Skeletal muscle tissue (tissue), 4 donors: ENCODE results near the gene PXDN. TPM values are rescaled to one million over a fixed set of nuclear protein-coding genes. Genes with fewer than 3 reads are reported as not detected.
"Not testable (repeated sequence)": the region's sequence is repeated elsewhere in the genome, so short reads cannot be mapped to it uniquely, and the experiment has no call there.

Source experiments
- H3K27ac ChIP-seq: one replicate; pipeline ENCODE4 v1.7.0; 2013; ENCODE audit warnings: mild to moderate bottlenecking, low read depth, low read length, inconsistent platforms
- H3K27me3 ChIP-seq, 3 donors: one replicate each; pipeline ENCODE4 v1.7.0; 2013; ENCODE audit warnings: low read length in 3 of 3; ENCODE audit not compliant: control insufficient read depth in 3 of 3, insufficient read depth in 3 of 3
- H3K36me3 ChIP-seq, 3 donors: one replicate each; pipeline ENCODE4 v1.7.0; 2013; ENCODE audit warnings: low read length in 3 of 3; ENCODE audit not compliant: control insufficient read depth in 3 of 3, insufficient read depth in 3 of 3
- H3K4me1 ChIP-seq, 3 donors: one replicate each; pipeline ENCODE4 v1.7.0; 2013; ENCODE audit warnings: low read length in 3 of 3, mild to moderate bottlenecking in 3 of 3; ENCODE audit not compliant: control insufficient read depth in 3 of 3, insufficient read depth in 3 of 3
- H3K4me3 ChIP-seq, 3 donors: one replicate each; pipeline ENCODE4 v1.7.0; 2013; ENCODE audit warnings: low read length in 3 of 3
- H3K9ac ChIP-seq, 3 donors: one replicate each; pipeline ENCODE4 v1.7.0; 2013; ENCODE audit warnings: low read length in 3 of 3, mild to moderate bottlenecking in 3 of 3, moderate library complexity in 2 of 3, low read depth in 1 of 3
- H3K9me3 ChIP-seq, 3 donors: one replicate each; pipeline ENCODE4 v1.7.0; 2013; ENCODE audit warnings: low read length in 3 of 3; ENCODE audit not compliant: control insufficient read depth in 3 of 3
- total RNA-seq: library from RNA; depleted of rRNA; stranded (reverse); fragments of >200 nt; gene quantifications from one replicate; pipeline ENCODE4 v1.2.3, GENCODE V29; 2014
- donor health status: Osteomylitis.

The PXDN gene
- total RNA-seq, 1 donor from 2014 or later, result 106 TPM

GRCh38 chr2:1716014-1716305, 28.4 kb downstream of the PXDN start:
- Histone ChIP-seq H3K27me3 (peaks cover 0 to 27% (median 12%) of the 10 kb centered on the region in 3 donors), H3K27ac (peak overlapping the region; percentile 86), H3K9ac (peak overlapping the region in 1 of 3 donors; percentile 50), H3K4me1 (peaks cover 35 to 52% (median 44%) of the 10 kb centered on the region in 3 donors)
- H3K36me3 ChIP-seq, H3K4me3 ChIP-seq, H3K9me3 ChIP-seq: not testable (repeated sequence)

- Histone ChIP-seq H3K4me3 (no peak overlapping the region), H3K27me3 (peaks cover 0 to 25% (median 8%) of the 10 kb centered on the region in 3 donors), H3K4me1 (peaks cover 33 to 46% (median 39%) of the 10 kb centered on the region in 3 donors)
Observed at GRCh38 chr2:1715184-1716013, 28.9 kb downstream of the PXDN start.

GRCh38 chr2:1714291-1715064, 29.8 kb downstream of the PXDN start:
- Histone ChIP-seq H3K9ac (peak overlapping the region in 2 of 3 donors; percentile 10 to 40), H3K27ac (peak overlapping the region; percentile 86), H3K4me1 (peaks cover 34 to 51% (median 36%) of the 10 kb centered on the region in 3 donors), H3K4me3 (no peak overlapping the region), H3K9me3 (no peaks in the 10 kb centered on the region), H3K36me3 (no peaks in the 10 kb centered on the region), H3K27me3 (peaks cover 0 to 22% (median 8%) of the 10 kb centered on the region in 3 donors)

More at GRCh38 chr2:1715184-1716013, 28.9 kb downstream of the PXDN start:
- peak overlapping the region; percentile 86 for H3K27ac ChIP-seq
- peak overlapping the region; percentile 40 to 50 (median 40) for H3K9ac ChIP-seq
- H3K9me3 ChIP-seq, result no peaks in the 10 kb centered on the region
- no peaks in the 10 kb centered on the region for H3K36me3 ChIP-seq

- no peak overlapping the region for H3K9ac ChIP-seq
- no peak overlapping the region for H3K4me3 ChIP-seq
- H3K36me3 ChIP-seq, result no peaks in the 10 kb centered on the region
- H3K9me3 ChIP-seq, result no peaks in the 10 kb centered on the region
- peaks cover 0 to 19% (median 8%) of the 10 kb centered on the region in 3 donors for H3K27me3 ChIP-seq
- H3K4me1 ChIP-seq, result peaks cover 38 to 48% (median 40%) of the 10 kb centered on the region in 3 donors
- peak overlapping the region; percentile 86 for H3K27ac ChIP-seq
Observed at GRCh38 chr2:1713839-1714236, 30.5 kb downstream of the PXDN start.

GRCh38 chr2:1713142-1713838, 31.0 kb downstream of the PXDN start:
- H3K9ac ChIP-seq, result no peak overlapping the region
- H3K36me3 ChIP-seq, result no peaks in the 10 kb centered on the region
- peaks cover 41 to 52% (median 45%) of the 10 kb centered on the region in 3 donors for H3K4me1 ChIP-seq
- peaks cover 0 to 16% (median 9%) of the 10 kb centered on the region in 3 donors for H3K27me3 ChIP-seq
- no peaks in the 10 kb centered on the region for H3K9me3 ChIP-seq
- H3K27ac ChIP-seq, result peak overlapping the region; percentile 86
- no peak overlapping the region for H3K4me3 ChIP-seq

- H3K27ac ChIP-seq, result no peak overlapping the region
- H3K9me3 ChIP-seq, result no peaks in the 10 kb centered on the region
- no peak overlapping the region for H3K4me3 ChIP-seq
- no peak overlapping the region for H3K9ac ChIP-seq
- H3K27me3 ChIP-seq, result peaks cover 4 to 22% (median 12%) of the 10 kb centered on the region in 3 donors
- peaks cover 35 to 51% (median 37%) of the 10 kb centered on the region in 3 donors for H3K4me1 ChIP-seq
- no peaks in the 10 kb centered on the region for H3K36me3 ChIP-seq
Observed at GRCh38 chr2:1709946-1710560, 34.3 kb downstream of the PXDN start.

- H3K9me3 ChIP-seq, result no peaks in the 10 kb centered on the region
- H3K9ac ChIP-seq, result no peak overlapping the region
- H3K4me3 ChIP-seq, result no peak overlapping the region
- H3K4me1 ChIP-seq, result peaks cover 30 to 46% (median 30%) of the 10 kb centered on the region in 3 donors
- no peak overlapping the region for H3K27ac ChIP-seq
- peaks cover 4 to 24% (median 13%) of the 10 kb centered on the region in 3 donors for H3K27me3 ChIP-seq
- no peaks in the 10 kb centered on the region for H3K36me3 ChIP-seq
Observed at GRCh38 chr2:1709335-1709605, 35.0 kb downstream of the PXDN start.

GRCh38 chr2:1708476-1709334, 35.6 kb downstream of the PXDN start:
- H3K9me3 ChIP-seq, result no peaks in the 10 kb centered on the region
- H3K36me3 ChIP-seq, result no peaks in the 10 kb centered on the region
- H3K27me3 ChIP-seq, result peaks cover 4 to 24% (median 13%) of the 10 kb centered on the region in 3 donors
- peaks cover 25 to 41% (median 25%) of the 10 kb centered on the region in 3 donors for H3K4me1 ChIP-seq
- H3K27ac ChIP-seq, result peak overlapping the region; percentile 69
- peak overlapping the region; percentile 25 to 33 (median 32) for H3K9ac ChIP-seq
- H3K4me3 ChIP-seq, result peak overlapping the region in 1 of 3 donors; percentile 6
